OCI-LY7 (cell line): ENCODE results near the gene BLACAT1.

ENCODE experiments used
- EZH2phosphoT487 ChIP-seq: fragments of 200-600 bp; sonication (generic); IDR thresholded peaks from 2 replicates; pipeline ENCODE4 v1.6.1; 2018; ENCODE audit warnings: low read depth, borderline replicate concordance, mild to moderate bottlenecking, mixed run types, antibody characterized with exemption, low read length, moderate library complexity, mixed read lengths
- TF ChIP-seq, protein P1 (sequence below): fragments of 200-600 bp; sonication (generic); conservative IDR thresholded peaks from 2 replicates; pipeline ENCODE4 v1.5.1; 2014; ENCODE audit warnings: mild to moderate bottlenecking, antibody characterized with exemption, low read length, moderate library complexity, mixed read lengths

DNA sequence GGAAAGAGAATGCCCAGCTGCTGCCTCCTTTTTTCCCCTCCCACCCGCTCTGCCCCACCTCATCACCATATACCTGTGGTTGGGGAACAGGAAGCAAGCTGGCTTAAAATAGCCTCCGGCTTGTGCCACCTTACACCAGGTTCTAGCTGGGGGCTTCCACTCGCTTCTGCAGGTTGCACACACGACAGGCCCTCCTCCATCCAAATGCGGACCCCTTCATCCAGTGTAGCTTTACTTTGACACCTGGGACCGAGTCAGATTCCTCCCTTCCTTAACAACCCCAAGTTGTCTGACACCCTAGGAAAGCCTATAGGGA, 14.6 kb downstream of the BLACAT1 start:
- TF ChIP-seq, protein P1, sequence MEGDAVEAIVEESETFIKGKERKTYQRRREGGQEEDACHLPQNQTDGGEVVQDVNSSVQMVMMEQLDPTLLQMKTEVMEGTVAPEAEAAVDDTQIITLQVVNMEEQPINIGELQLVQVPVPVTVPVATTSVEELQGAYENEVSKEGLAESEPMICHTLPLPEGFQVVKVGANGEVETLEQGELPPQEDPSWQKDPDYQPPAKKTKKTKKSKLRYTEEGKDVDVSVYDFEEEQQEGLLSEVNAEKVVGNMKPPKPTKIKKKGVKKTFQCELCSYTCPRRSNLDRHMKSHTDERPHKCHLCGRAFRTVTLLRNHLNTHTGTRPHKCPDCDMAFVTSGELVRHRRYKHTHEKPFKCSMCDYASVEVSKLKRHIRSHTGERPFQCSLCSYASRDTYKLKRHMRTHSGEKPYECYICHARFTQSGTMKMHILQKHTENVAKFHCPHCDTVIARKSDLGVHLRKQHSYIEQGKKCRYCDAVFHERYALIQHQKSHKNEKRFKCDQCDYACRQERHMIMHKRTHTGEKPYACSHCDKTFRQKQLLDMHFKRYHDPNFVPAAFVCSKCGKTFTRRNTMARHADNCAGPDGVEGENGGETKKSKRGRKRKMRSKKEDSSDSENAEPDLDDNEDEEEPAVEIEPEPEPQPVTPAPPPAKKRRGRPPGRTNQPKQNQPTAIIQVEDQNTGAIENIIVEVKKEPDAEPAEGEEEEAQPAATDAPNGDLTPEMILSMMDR: no peak
- no peak for TF ChIP-seq EZH2phosphoT487
